ENCODE data around the gene FJX1.
"Not testable (repeated sequence)": the region's sequence is repeated elsewhere in the genome, so short reads cannot be mapped to it uniquely, and the experiment has no call there.

Gene FJX1

DNA sequence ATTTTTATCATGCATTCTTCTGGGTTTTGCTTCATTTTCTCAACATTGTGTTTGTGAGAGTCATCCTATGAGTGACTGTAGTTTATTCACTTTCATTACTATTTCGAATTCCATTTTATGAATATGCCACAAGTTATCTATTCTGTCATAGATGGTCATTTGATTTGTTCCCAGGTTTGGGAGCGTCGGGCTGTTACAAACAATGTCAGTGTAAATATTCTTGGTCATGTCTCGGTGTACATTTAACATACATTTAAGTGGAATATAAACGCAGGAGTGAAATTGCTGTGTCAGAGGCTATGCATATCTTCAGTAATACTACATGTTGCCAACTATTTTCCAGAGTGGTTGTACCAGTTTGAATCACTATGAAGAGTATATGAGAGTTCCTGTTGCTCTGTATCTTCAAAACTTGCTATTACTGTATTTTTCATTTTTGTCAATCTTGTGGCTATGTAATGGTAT is 46.7 kb downstream of the FJX1 start:
- peaks cover 9% of the 10 kb centered on the region for H3K79me1 ChIP-seq (ENCODE audit: low read length)
- H3K4me3 ChIP-seq (ENCODE audit: low read length), result no peak overlapping the region
- H3K56ac ChIP-seq (ENCODE audit: low read length), result no peak overlapping the region
- H2BK15ac ChIP-seq (replicated peaks; ENCODE audit: low read depth), result no peak overlapping the region
- H3K18ac ChIP-seq (ENCODE audit: low read length), result no peak overlapping the region
- H2AK5ac ChIP-seq (ENCODE audit: low read length), result no peak overlapping the region
- peaks cover 7% of the 10 kb centered on the region for H3K4me1 ChIP-seq (ENCODE audit: control insufficient read depth, low read depth, low read length)
- no peak overlapping the region for H3K23ac ChIP-seq (ENCODE audit: low read length)
- H2BK120ac ChIP-seq (ENCODE audit: low read depth, low read length), result no peak overlapping the region
- no peak overlapping the region for H3K4me2 ChIP-seq (ENCODE audit: low read length)
- peaks cover 9% of the 10 kb centered on the region for H3K79me2 ChIP-seq (ENCODE audit: control insufficient read depth, insufficient read depth, low read length)
- no CpG with 5 or more reads among the region's 5 CpGs for WGBS (ENCODE audit: extremely low coverage, insufficient coverage, low lambda C conversion rate)
- no peak overlapping the region for H3K9ac ChIP-seq (ENCODE audit: low read length)
- H2BK5ac ChIP-seq (ENCODE audit: low read length), result no peak overlapping the region
- H3K4ac ChIP-seq (ENCODE audit: low read depth, low read length), result no peak overlapping the region
- no peak for DNase-seq
- H4K5ac ChIP-seq (ENCODE audit: low read length), result no peak overlapping the region
- no peaks in the 10 kb centered on the region for H3K36me3 ChIP-seq (ENCODE audit: control insufficient read depth, insufficient read depth, low read length)
- no peak overlapping the region for H4K8ac ChIP-seq (ENCODE audit: low read depth, low read length)
- H3K27ac ChIP-seq (ENCODE audit: low read depth, low read length), result no peak overlapping the region
- H3K27me3 ChIP-seq (ENCODE audit: insufficient read depth, low read length, poor library complexity), result no peaks in the 10 kb centered on the region

DNA sequence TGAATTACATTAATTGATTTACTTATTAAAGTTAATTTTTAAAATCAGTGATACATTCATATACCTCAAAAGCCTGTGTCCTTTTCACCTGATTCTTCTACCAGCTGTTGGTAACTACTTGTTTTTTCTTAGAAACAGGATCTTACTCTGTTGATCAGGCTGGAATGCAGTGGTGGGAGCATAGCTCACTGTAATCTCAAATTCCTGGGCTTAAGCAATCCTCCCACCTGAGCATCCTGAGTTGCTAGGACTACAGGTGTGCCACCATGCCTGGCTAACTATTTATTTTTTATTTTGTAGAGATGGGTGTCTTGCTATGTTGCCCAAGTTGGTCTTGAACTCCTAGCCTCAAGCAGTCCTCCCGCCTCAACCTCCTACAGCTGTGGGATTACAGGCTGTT is 49.0 kb downstream of the FJX1 start:
- Histone ChIP-seq H3K4me2 (ENCODE audit: low read length) (no peak overlapping the region), H4K5ac (ENCODE audit: low read length) (no peak overlapping the region), H2BK120ac (ENCODE audit: low read depth, low read length) (no peak overlapping the region), H2BK5ac (ENCODE audit: low read length) (no peak overlapping the region), H2AK5ac (ENCODE audit: low read length) (no peak overlapping the region), H3K18ac (ENCODE audit: low read length) (no peak overlapping the region), H3K79me2 (ENCODE audit: control insufficient read depth, insufficient read depth, low read length) (peaks cover 9% of the 10 kb centered on the region), H3K4me3 (ENCODE audit: low read length) (no peak overlapping the region), H2BK15ac (replicated peaks; ENCODE audit: low read depth) (no peak overlapping the region), H4K8ac (ENCODE audit: low read depth, low read length) (no peak overlapping the region), H3K9ac (ENCODE audit: low read length) (no peak overlapping the region), H3K79me1 (ENCODE audit: low read length) (peaks cover 10% of the 10 kb centered on the region), H3K36me3 (ENCODE audit: control insufficient read depth, insufficient read depth, low read length) (no peaks in the 10 kb centered on the region), H3K23ac (ENCODE audit: low read length) (no peak overlapping the region), H3K4me1 (ENCODE audit: control insufficient read depth, low read depth, low read length) (peaks cover 5% of the 10 kb centered on the region), H3K56ac (ENCODE audit: low read length) (no peak overlapping the region), H3K27ac (ENCODE audit: low read depth, low read length) (no peak overlapping the region), H3K4ac (ENCODE audit: low read depth, low read length) (no peak overlapping the region), H3K27me3 (ENCODE audit: insufficient read depth, low read length, poor library complexity) (no peaks in the 10 kb centered on the region)
- WGBS (ENCODE audit: extremely low coverage, insufficient coverage, low lambda C conversion rate), result no CpG with 5 or more reads among the region's 1 CpG
- peak; percentile 22 for DNase-seq

DNA sequence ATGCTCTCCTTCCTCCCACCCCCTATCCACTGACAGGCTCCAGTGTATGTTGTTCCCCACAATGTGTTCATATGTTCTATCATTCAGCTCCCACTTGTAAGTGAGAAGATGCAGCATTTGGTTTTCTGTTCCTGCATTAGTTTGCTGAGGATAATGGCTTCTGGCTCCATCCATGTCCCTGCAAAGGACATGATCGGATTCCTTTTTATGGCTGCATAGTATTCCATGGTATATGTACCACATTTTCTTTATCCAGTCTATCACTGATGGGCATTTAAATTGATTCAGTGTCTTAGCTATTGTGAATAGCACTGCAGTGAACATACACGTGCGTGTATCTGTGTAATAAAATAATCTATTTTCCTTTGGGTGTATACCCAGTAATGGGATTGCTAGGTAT is 50.1 kb downstream of the FJX1 start:
- not testable (repeated sequence) for H3K4me1 ChIP-seq (ENCODE audit: control insufficient read depth, low read depth, low read length); H2AK5ac ChIP-seq (ENCODE audit: low read length); H3K4ac ChIP-seq (ENCODE audit: low read depth, low read length); H3K79me2 ChIP-seq (ENCODE audit: control insufficient read depth, insufficient read depth, low read length); H2BK15ac ChIP-seq (replicated peaks; ENCODE audit: low read depth); H2BK120ac ChIP-seq (ENCODE audit: low read depth, low read length); H4K5ac ChIP-seq (ENCODE audit: low read length); H4K8ac ChIP-seq (ENCODE audit: low read depth, low read length); H3K18ac ChIP-seq (ENCODE audit: low read length); H3K27me3 ChIP-seq (ENCODE audit: insufficient read depth, low read length, poor library complexity); DNase-seq; H3K4me3 ChIP-seq (ENCODE audit: low read length); H3K36me3 ChIP-seq (ENCODE audit: control insufficient read depth, insufficient read depth, low read length); H3K27ac ChIP-seq (ENCODE audit: low read depth, low read length); H3K56ac ChIP-seq (ENCODE audit: low read length); H3K9ac ChIP-seq (ENCODE audit: low read length); H3K79me1 ChIP-seq (ENCODE audit: low read length); H3K23ac ChIP-seq (ENCODE audit: low read length); H3K4me2 ChIP-seq (ENCODE audit: low read length); H2BK5ac ChIP-seq (ENCODE audit: low read length)
- WGBS (ENCODE audit: extremely low coverage, insufficient coverage, low lambda C conversion rate), result no CpG with 5 or more reads among the region's 3 CpGs
